ENCODE measurements around the gene MORC2. TPM values are rescaled to one million over a fixed set of nuclear protein-coding genes. Genes with fewer than 3 reads are reported as not detected.

The MORC2 gene
- total and polyA plus RNA-seq, 9 of the 15 experiments (the other 6 are each of a cell fraction or from before 2014, with no cell fraction given) = 3.3 to 34.7 (median 16.7) TPM

DNA sequence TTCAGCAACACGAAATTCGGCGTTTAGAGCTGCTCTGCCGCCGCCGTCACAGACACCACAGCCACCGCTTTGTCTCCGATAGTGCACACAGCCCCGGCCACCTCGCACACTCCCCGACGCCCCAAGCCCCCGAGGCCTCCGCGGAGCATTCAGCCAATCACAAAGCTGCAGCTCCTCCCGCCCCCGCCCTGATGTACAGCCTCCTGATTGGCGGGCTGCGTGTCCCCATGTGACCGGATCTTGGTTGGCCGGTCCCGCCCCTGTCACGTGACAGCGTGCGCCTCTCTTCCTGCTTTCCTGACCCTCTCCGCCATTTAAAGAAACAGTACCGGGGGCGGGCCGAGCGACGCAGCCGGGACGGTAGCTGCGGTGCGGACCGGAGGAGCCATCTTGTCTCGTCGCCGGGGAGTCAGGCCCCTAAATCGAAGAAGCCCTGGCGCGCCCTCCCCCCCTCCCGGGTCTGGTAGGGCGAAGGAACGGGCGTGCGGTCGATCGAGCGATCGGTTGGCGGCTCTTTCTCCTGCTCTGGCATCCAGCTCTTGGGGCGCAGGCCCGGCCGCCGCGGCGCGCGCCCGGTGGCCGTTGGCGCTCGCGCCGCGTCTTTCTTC is 454 bp upstream of the MORC2 start, which contains the start of gene TUG1 (continued):
- TF ChIP-seq, protein P1, sequence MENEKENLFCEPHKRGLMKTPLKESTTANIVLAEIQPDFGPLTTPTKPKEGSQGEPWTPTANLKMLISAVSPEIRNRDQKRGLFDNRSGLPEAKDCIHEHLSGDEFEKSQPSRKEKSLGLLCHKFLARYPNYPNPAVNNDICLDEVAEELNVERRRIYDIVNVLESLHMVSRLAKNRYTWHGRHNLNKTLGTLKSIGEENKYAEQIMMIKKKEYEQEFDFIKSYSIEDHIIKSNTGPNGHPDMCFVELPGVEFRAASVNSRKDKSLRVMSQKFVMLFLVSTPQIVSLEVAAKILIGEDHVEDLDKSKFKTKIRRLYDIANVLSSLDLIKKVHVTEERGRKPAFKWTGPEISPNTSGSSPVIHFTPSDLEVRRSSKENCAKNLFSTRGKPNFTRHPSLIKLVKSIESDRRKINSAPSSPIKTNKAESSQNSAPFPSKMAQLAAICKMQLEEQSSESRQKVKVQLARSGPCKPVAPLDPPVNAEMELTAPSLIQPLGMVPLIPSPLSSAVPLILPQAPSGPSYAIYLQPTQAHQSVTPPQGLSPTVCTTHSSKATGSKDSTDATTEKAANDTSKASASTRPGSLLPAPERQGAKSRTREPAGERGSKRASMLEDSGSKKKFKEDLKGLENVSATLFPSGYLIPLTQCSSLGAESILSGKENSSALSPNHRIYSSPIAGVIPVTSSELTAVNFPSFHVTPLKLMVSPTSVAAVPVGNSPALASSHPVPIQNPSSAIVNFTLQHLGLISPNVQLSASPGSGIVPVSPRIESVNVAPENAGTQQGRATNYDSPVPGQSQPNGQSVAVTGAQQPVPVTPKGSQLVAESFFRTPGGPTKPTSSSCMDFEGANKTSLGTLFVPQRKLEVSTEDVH (IDR thresholded peaks at IDR 0.05; ENCODE audit: low read depth, partially characterized antibody) = peak; percentile 31
- TF ChIP-seq CREM (IDR thresholded peaks at IDR 0.05; ENCODE audit: low read depth) = peak; percentile 65
- TF ChIP-seq CHD2 (IDR thresholded peaks at IDR 0.05; ENCODE audit: low read depth, low read length) = 0 out of 2 replicates have a peak, but pooled peaks have one; percentile 38
- TF ChIP-seq, protein P2, sequence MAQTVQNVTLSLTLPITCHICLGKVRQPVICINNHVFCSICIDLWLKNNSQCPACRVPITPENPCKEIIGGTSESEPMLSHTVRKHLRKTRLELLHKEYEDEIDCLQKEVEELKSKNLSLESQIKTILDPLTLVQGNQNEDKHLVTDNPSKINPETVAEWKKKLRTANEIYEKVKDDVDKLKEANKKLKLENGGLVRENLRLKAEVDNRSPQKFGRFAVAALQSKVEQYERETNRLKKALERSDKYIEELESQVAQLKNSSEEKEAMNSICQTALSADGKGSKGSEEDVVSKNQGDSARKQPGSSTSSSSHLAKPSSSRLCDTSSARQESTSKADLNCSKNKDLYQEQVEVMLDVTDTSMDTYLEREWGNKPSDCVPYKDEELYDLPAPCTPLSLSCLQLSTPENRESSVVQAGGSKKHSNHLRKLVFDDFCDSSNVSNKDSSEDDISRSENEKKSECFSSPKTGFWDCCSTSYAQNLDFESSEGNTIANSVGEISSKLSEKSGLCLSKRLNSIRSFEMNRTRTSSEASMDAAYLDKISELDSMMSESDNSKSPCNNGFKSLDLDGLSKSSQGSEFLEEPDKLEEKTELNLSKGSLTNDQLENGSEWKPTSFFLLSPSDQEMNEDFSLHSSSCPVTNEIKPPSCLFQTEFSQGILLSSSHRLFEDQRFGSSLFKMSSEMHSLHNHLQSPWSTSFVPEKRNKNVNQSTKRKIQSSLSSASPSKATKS (CRISPR knock-in tag; IDR thresholded peaks at IDR 0.05) = no peak
- no peak for TF ChIP-seq RUNX1 (IDR thresholded peaks at IDR 0.05; ENCODE audit: low read depth)
- TF ChIP-seq, protein P3, sequence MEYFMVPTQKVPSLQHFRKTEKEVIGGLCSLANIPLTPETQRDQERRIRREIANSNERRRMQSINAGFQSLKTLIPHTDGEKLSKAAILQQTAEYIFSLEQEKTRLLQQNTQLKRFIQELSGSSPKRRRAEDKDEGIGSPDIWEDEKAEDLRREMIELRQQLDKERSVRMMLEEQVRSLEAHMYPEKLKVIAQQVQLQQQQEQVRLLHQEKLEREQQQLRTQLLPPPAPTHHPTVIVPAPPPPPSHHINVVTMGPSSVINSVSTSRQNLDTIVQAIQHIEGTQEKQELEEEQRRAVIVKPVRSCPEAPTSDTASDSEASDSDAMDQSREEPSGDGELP (CRISPR knock-in tag; IDR thresholded peaks at IDR 0.05; ENCODE audit: borderline replicate concordance) = no peak
- TF ChIP-seq SIN3B (IDR thresholded peaks at IDR 0.05; ENCODE audit: low read depth) = peak; percentile 56; the same call in 1 of the 2 replicates
- TF ChIP-seq, protein P4, sequence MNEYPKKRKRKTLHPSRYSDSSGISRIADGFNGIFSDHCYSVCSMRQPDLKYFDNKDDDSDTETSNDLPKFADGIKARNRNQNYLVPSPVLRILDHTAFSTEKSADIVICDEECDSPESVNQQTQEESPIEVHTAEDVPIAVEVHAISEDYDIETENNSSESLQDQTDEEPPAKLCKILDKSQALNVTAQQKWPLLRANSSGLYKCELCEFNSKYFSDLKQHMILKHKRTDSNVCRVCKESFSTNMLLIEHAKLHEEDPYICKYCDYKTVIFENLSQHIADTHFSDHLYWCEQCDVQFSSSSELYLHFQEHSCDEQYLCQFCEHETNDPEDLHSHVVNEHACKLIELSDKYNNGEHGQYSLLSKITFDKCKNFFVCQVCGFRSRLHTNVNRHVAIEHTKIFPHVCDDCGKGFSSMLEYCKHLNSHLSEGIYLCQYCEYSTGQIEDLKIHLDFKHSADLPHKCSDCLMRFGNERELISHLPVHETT (CRISPR knock-in tag; conservative IDR thresholded peaks at IDR 0.05 in 1 of 2, IDR thresholded peaks at IDR 0.05 in 1 of 2) = peak in 1 of 2 experiments; percentile 84; a peak in 2 of 4 replicates
- TF ChIP-seq, protein P5, sequence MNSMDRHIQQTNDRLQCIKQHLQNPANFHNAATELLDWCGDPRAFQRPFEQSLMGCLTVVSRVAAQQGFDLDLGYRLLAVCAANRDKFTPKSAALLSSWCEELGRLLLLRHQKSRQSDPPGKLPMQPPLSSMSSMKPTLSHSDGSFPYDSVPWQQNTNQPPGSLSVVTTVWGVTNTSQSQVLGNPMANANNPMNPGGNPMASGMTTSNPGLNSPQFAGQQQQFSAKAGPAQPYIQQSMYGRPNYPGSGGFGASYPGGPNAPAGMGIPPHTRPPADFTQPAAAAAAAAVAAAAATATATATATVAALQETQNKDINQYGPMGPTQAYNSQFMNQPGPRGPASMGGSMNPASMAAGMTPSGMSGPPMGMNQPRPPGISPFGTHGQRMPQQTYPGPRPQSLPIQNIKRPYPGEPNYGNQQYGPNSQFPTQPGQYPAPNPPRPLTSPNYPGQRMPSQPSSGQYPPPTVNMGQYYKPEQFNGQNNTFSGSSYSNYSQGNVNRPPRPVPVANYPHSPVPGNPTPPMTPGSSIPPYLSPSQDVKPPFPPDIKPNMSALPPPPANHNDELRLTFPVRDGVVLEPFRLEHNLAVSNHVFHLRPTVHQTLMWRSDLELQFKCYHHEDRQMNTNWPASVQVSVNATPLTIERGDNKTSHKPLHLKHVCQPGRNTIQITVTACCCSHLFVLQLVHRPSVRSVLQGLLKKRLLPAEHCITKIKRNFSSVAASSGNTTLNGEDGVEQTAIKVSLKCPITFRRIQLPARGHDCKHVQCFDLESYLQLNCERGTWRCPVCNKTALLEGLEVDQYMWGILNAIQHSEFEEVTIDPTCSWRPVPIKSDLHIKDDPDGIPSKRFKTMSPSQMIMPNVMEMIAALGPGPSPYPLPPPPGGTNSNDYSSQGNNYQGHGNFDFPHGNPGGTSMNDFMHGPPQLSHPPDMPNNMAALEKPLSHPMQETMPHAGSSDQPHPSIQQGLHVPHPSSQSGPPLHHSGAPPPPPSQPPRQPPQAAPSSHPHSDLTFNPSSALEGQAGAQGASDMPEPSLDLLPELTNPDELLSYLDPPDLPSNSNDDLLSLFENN (IDR thresholded peaks at IDR 0.05; ENCODE audit: low read depth in 2 of 2, low read length in 2 of 2) = peak in 1 of 2 experiments; percentile 89; a peak in 2 of 4 replicates

Measured in K562 (cell line).